SU-DHL-6 (cell line): ENCODE results near the gene RIN1.

Experiments
- EZH2phosphoT487 ChIP-seq: fragments of 200-600 bp; sonication (generic), shearing (Covaris generic); conservative IDR thresholded peaks from 2 replicates; pipeline ENCODE4 v1.6.1; 2018; ENCODE audit warnings: mild to moderate bottlenecking, antibody characterized with exemption, low read length, moderate library complexity, mixed read lengths
- TF ChIP-seq, protein P1 (sequence below): fragments of 200-600 bp; sonication (generic); IDR thresholded peaks from one replicate; pipeline ENCODE4 v1.5.1; 2017; ENCODE audit warnings: antibody characterized with exemption, mild to moderate bottlenecking, low read length, moderate library complexity; ENCODE audit not compliant: insufficient read depth, poor library complexity, severe bottlenecking

DNA sequence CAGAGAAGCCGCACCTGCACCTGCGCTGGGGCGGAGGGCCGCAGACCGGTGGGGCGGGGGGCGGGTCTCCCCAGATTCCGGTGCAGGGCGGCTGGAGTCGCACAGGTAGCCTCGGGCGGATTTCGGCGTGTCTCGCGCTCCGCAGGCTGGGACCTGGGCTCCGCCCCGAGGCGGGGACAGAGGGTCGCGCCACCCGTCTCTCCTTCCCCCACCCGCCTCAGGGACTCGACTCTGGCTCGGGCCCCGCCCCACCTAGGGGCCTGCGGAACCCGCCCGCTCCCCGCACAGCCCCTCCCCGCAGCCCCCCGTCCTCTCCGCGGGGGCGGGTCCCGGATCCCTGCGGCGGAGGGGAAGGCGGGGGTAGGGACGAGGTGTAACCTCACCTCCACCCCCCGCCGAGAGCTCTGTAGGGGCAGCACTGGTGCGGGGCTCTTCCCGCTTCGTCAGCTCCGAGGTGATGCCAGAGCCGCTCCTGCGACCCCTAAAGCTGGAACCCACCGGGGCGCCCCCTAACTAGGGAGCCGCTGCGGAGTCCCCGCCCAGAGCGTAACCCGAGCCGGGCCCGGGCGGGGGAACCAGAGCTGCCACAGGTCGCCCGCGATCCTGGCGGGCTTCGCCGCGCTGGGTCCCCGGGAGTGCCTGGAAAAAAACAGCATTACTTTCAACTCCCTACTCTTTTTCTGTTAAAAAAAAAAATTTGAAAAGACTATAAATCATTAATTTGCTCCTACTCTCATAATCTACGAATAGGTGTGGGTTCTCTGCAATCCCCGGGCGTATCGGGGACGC, 35.6 kb upstream of the RIN1 start, which contains the start of gene SLC29A2:
- TF ChIP-seq, protein P1, sequence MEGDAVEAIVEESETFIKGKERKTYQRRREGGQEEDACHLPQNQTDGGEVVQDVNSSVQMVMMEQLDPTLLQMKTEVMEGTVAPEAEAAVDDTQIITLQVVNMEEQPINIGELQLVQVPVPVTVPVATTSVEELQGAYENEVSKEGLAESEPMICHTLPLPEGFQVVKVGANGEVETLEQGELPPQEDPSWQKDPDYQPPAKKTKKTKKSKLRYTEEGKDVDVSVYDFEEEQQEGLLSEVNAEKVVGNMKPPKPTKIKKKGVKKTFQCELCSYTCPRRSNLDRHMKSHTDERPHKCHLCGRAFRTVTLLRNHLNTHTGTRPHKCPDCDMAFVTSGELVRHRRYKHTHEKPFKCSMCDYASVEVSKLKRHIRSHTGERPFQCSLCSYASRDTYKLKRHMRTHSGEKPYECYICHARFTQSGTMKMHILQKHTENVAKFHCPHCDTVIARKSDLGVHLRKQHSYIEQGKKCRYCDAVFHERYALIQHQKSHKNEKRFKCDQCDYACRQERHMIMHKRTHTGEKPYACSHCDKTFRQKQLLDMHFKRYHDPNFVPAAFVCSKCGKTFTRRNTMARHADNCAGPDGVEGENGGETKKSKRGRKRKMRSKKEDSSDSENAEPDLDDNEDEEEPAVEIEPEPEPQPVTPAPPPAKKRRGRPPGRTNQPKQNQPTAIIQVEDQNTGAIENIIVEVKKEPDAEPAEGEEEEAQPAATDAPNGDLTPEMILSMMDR, result no peak
- no peak for TF ChIP-seq EZH2phosphoT487
